Ovary (tissue), 9 donors: ENCODE data around the gene GINM1. TPM values are rescaled to one million over a fixed set of nuclear protein-coding genes. Genes with fewer than 3 reads are reported as not detected.

Source experiments
- DNase-seq, 5 donors: peaks; one replicate each; pipeline ENCODE4 v3.0.0-alpha.2; 2019 to 2020
- H3K27ac ChIP-seq, 2 donors: fragments of 200-600 bp; one replicate each; pipeline versions ENCODE4 v1.5.1 to v1.8.0; 2019 to 2022
- H3K27me3 ChIP-seq: fragments of 200-600 bp; one replicate; pipeline ENCODE4 v1.8.0; 2022
- H3K36me3 ChIP-seq: fragments of 200-600 bp; sonication (generic); one replicate; pipeline ENCODE4 v1.5.1; 2019
- H3K4me1 ChIP-seq: one replicate; pipeline ENCODE4 v1.8.1; 2013; ENCODE audit warnings: mild to moderate bottlenecking, moderate library complexity; ENCODE audit not compliant: insufficient read depth
- H3K4me3 ChIP-seq: fragments of 200-600 bp; sonication (generic); one replicate; pipeline ENCODE4 v1.5.1; 2017
- H3K9me3 ChIP-seq, 2 donors: fragments of 200-600 bp in 1 of 2; sonication (generic) in 1 of 2; one replicate each; pipeline versions ENCODE4 v1.5.1 to v1.8.1; 2013 to 2019; ENCODE audit warnings: mild to moderate bottlenecking in 1 of 2, moderate library complexity in 1 of 2
- CTCF ChIP-seq, 3 donors: fragments of 450-650 bp in 2 of 3; fragments of 200-600 bp in 1 of 3; IDR thresholded peaks; one replicate each; pipeline versions ENCODE4 v1.5.1 to v1.8.0; 2016 to 2022; ENCODE audit warnings: antibody characterized with exemption in 3 of 3, mild to moderate bottlenecking in 1 of 3
- EP300 ChIP-seq: sonication (generic); formaldehyde crosslinking; IDR thresholded peaks from one replicate; pipeline ENCODE4 v1.6.1; 2017; ENCODE audit warnings: antibody characterized with exemption
- POLR2A ChIP-seq: fragments of 450-650 bp; IDR thresholded peaks from one replicate; pipeline ENCODE4 v1.6.1; 2017; ENCODE audit warnings: antibody characterized with exemption, mild to moderate bottlenecking, moderate library complexity
- WGBS, 3 donors: extraction: QIAGEN DNeasy Blood & Tissue Kit in 1 of 3; methylation state at CpG; one replicate each; pipeline versions ENCODE4 v1.1.5 to v1.1.7; 2013 to 2017; 5-methylcytosine and 5-hydroxymethylcytosine counted together
- intact Hi-C, 4 donors: fragments of 100-400 bp; cut with DNase I; formaldehyde crosslinking; loops; one replicate each; pipeline versions ENCODE4 v1.11.0 to v1.15.1; 2022 to 2023
- polyA plus RNA-seq, 2 donors: library from polyadenylated mRNA; stranded (reverse); fragments of 200-250 nt in 1 of 2; fragments of 350-450 nt in 1 of 2; fragmentation: Illumina TruSeq in 1 of 2; extraction: RNeasy Lipid Tissue Mini Kit (QIAGEN cat#74804) in 1 of 2; gene quantifications; one replicate each; pipeline ENCODE4 v1.2.3, GENCODE V29; 2013 to 2014
- total RNA-seq, 7 donors: library from RNA; depleted of rRNA in 2 of 7; stranded (reverse); fragments of >200 nt in 2 of 7; fragmentation: NEBNext Ultra II Directional in 3 of 7; extraction: Animal tissue kit (Norgen Biotek cat#: 25700) in 3 of 7; gene quantifications; one replicate each; pipeline versions ENCODE4 v1.1.0 to v1.2.4, GENCODE V29; 2016 to 2023
- donor health status: DM: no; HTN: no; CAD: no; lungs with moderate emphysema.
- donor health status: DM: no; HTN: no; CAD: no.
- donor health status: Bipolar disorder and iron deficiency.
- donor health status: DM: yes; HTN: yes; CAD: no.
- donor health status: DM: no; HTN: no; CAD: no.
- donor health status: DM: yes; HTN: yes; CAD: no.

GINM1 gene
- total and polyA plus RNA-seq, 9 donors: 50.4 to 82.6 (median 62.9) TPM

- no peaks in the 10 kb centered on the region for H3K9me3 ChIP-seq
- DNase-seq: no peak
- no peaks in the 10 kb centered on the region for H3K36me3 ChIP-seq
- H3K4me3 ChIP-seq: no peak overlapping the region
- H3K27ac ChIP-seq: no peak overlapping the region
- intact Hi-C loops: no loop called here
- H3K4me1 ChIP-seq: no peaks in the 10 kb centered on the region
- no peaks in the 10 kb centered on the region for H3K27me3 ChIP-seq
- WGBS, 3 donors: 96 to 98% (median 97%) methylated on average over 5 of the region's 5 CpGs
- TF ChIP-seq CTCF (IDR thresholded peaks at IDR 0.05) (no peak), EP300 (no peak), POLR2A (no peak)
Observed at GRCh38 chr6:149580880-149581279, 14.7 kb downstream of the GINM1 start.

- H3K36me3 ChIP-seq: no peaks in the 10 kb centered on the region
- intact Hi-C loops: no loop called here
- H3K4me3 ChIP-seq: no peak overlapping the region
- WGBS, 3 donors: 95 to 98% (median 96%) methylated on average over 5 of the region's 5 CpGs
- TF ChIP-seq EP300 (no peak), CTCF (IDR thresholded peaks at IDR 0.05) (no peak), POLR2A (no peak)
- DNase-seq: no peak
- no peak overlapping the region for H3K27ac ChIP-seq
- no peaks in the 10 kb centered on the region for H3K9me3 ChIP-seq
- no peaks in the 10 kb centered on the region for H3K4me1 ChIP-seq
- H3K27me3 ChIP-seq: no peaks in the 10 kb centered on the region
Observed at GRCh38 chr6:149581349-149581748, 15.2 kb downstream of the GINM1 start.

- Histone ChIP-seq H3K9me3 (no peaks in the 10 kb centered on the region), H3K4me3 (no peak overlapping the region), H3K27ac (no peak overlapping the region), H3K4me1 (no peaks in the 10 kb centered on the region), H3K27me3 (no peaks in the 10 kb centered on the region), H3K36me3 (no peaks in the 10 kb centered on the region)
- 97 to 99% (median 98%) methylated on average over 2 of the region's 2 CpGs for WGBS, 3 donors
- intact Hi-C loops: no loop called here
- DNase-seq: no peak
- TF ChIP-seq CTCF (IDR thresholded peaks at IDR 0.05) (no peak), POLR2A (no peak), EP300 (no peak)
Observed at GRCh38 chr6:149586149-149586548, 20.0 kb downstream of the GINM1 start.

- intact Hi-C loops: no loop called here
Observed at GRCh38 chr6:149592983-149593382, 26.8 kb downstream of the GINM1 start.

More at GRCh38 chr6:149592983-149593382, 26.8 kb downstream of the GINM1 start:
- WGBS, 3 donors: 94 to 97% (median 95%) methylated on average over 2 of the region's 2 CpGs
- no peaks in the 10 kb centered on the region for H3K9me3 ChIP-seq
- no peaks in the 10 kb centered on the region for H3K4me1 ChIP-seq
- DNase-seq: no peak
- no peak overlapping the region for H3K27ac ChIP-seq
- TF ChIP-seq CTCF (IDR thresholded peaks at IDR 0.05) (no peak), EP300 (no peak), POLR2A (no peak)
- no peaks in the 10 kb centered on the region for H3K36me3 ChIP-seq
- H3K4me3 ChIP-seq: no peak overlapping the region
- H3K27me3 ChIP-seq: no peaks in the 10 kb centered on the region
